Peyer's patch (tissue), 4 donors: ENCODE results near the gene PAM. TPM values are rescaled to one million over a fixed set of nuclear protein-coding genes. Genes with fewer than 3 reads are reported as not detected.
"Not testable (repeated sequence)": the region's sequence is repeated elsewhere in the genome, so short reads cannot be mapped to it uniquely, and the experiment has no call there.

ENCODE experiments used
- DNase-seq, 3 donors: peaks; one replicate each; pipeline ENCODE4 v3.0.0-alpha.2; 2017 to 2019
- H3K27ac ChIP-seq, 4 donors: fragments of 200-600 bp; sonication (generic); one replicate each; pipeline ENCODE4 v1.5.1; 2016 to 2019
- H3K27me3 ChIP-seq, 2 donors: fragments of 200-600 bp; sonication (generic); one replicate each; pipeline ENCODE4 v1.5.1; 2019
- H3K36me3 ChIP-seq, 3 donors: fragments of 200-600 bp; sonication (generic); one replicate each; pipeline ENCODE4 v1.5.1; 2016 to 2019
- H3K4me1 ChIP-seq, 4 donors: fragments of 200-600 bp; sonication (generic); one replicate each; pipeline ENCODE4 v1.5.1; 2016 to 2019
- H3K4me3 ChIP-seq, 4 donors: fragments of 200-600 bp; sonication (generic); 1 replicate in 3 of 4; 2 replicates in 1 of 4; pipeline ENCODE4 v1.5.1; 2016 to 2019; ENCODE audit warnings: mild to moderate bottlenecking in 1 of 4
- H3K9me3 ChIP-seq, 4 donors: fragments of 200-600 bp; sonication (generic); one replicate each; pipeline ENCODE4 v1.5.1; 2016 to 2019; ENCODE audit warnings: mild to moderate bottlenecking in 1 of 4
- POLR2A ChIP-seq, 2 donors: fragments of 450-650 bp; IDR thresholded peaks; one replicate each; pipeline ENCODE4 v1.5.1; 2017; ENCODE audit warnings: antibody characterized with exemption in 2 of 2, mild to moderate bottlenecking in 2 of 2, moderate library complexity in 2 of 2
- total RNA-seq, 4 donors: library from RNA; depleted of rRNA; stranded (reverse); fragments of >200 nt; gene quantifications; one replicate each; pipeline ENCODE4 v1.1.0, GENCODE V29; 2016
- TF ChIP-seq, protein P1 (sequence below), 6 experiments: fragments of 450-650 bp in 4 of 6; fragments of 200-600 bp in 2 of 6; sonication (generic) in 1 of 6; IDR thresholded peaks; one replicate each; pipeline ENCODE4 v1.5.1; 2017 to 2019; ENCODE audit warnings: antibody characterized with exemption in 6 of 6, mild to moderate bottlenecking in 3 of 6, moderate library complexity in 1 of 6

The PAM gene
- total RNA-seq, 4 donors from 2014 or later: 58.6 to 130 (median 109) TPM

DNA sequence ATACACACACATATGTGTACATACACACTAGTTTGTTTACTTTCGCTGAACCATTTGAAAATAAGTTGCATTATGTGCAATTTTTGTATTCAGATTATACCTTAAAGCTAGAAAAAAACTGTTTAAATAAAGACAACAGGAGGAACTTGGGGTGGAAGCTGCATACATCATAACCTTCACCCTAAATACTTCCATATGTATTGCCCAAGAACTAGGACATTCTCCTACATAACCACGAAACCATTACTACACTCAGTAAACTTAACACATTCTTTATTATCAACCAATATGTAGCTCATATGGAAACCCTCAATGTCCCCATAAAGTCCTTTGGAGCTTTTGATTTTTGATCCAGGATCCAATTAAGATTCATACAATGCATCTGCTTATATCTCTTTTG is 281.5 kb downstream of the PAM start:
- Histone ChIP-seq H3K9me3 (no peaks in the 10 kb centered on the region), H3K4me1 (no peaks in the 10 kb centered on the region), H3K27ac (no peak overlapping the region), H3K4me3 (no peak overlapping the region), H3K36me3 (no peaks in the 10 kb centered on the region), H3K27me3 (no peaks in the 10 kb centered on the region)
- DNase-seq: no peak
- TF ChIP-seq, protein P1, sequence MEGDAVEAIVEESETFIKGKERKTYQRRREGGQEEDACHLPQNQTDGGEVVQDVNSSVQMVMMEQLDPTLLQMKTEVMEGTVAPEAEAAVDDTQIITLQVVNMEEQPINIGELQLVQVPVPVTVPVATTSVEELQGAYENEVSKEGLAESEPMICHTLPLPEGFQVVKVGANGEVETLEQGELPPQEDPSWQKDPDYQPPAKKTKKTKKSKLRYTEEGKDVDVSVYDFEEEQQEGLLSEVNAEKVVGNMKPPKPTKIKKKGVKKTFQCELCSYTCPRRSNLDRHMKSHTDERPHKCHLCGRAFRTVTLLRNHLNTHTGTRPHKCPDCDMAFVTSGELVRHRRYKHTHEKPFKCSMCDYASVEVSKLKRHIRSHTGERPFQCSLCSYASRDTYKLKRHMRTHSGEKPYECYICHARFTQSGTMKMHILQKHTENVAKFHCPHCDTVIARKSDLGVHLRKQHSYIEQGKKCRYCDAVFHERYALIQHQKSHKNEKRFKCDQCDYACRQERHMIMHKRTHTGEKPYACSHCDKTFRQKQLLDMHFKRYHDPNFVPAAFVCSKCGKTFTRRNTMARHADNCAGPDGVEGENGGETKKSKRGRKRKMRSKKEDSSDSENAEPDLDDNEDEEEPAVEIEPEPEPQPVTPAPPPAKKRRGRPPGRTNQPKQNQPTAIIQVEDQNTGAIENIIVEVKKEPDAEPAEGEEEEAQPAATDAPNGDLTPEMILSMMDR (IDR thresholded peaks at IDR 0.05): no peak

DNA sequence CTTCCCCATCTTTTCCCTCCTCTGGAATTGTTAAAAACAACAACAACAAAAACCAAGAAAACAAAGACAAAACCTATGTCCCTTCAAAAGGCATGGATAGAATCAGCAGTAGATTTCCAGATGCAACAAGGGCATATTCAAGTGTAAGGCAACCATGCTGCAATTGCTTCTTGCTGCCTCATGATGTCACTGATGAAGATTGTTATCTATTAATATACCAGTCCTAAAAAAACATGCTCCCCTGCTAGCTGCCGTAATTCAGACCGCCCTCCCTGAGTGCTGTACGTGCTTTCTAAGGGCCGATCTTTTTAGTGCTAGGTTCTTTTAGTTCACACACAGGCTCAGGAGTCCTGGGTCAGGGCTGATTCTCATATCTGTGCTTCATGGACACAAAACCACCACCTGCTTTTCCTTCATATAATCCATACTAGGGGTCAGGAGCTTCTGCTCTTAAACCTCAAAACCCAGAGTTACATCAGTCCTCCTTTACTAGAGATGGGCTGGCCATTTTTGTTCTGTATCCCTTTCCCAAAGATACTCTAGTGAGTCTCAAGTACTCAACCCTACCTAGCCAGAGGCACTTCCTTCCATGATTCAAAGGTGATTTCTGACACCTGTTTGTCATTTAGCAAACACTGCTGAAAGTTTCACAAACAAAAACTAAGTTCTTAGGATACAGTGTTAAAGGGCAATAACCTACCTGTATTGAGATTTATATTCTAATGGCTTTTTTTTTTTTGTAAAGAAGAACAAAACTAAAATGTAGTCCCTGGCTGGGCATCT is 282.8 kb downstream of the PAM start:
- H3K27ac ChIP-seq: no peak overlapping the region
- H3K4me3 ChIP-seq: no peak overlapping the region
- H3K4me1 ChIP-seq: no peaks in the 10 kb centered on the region
- H3K27me3 ChIP-seq: no peaks in the 10 kb centered on the region
- no peaks in the 10 kb centered on the region for H3K9me3 ChIP-seq
- no peak for TF ChIP-seq POLR2A (IDR thresholded peaks at IDR 0.05)
- TF ChIP-seq, protein P1 (IDR thresholded peaks at IDR 0.05): no peak
- no peaks in the 10 kb centered on the region for H3K36me3 ChIP-seq
- no peak for DNase-seq

DNA sequence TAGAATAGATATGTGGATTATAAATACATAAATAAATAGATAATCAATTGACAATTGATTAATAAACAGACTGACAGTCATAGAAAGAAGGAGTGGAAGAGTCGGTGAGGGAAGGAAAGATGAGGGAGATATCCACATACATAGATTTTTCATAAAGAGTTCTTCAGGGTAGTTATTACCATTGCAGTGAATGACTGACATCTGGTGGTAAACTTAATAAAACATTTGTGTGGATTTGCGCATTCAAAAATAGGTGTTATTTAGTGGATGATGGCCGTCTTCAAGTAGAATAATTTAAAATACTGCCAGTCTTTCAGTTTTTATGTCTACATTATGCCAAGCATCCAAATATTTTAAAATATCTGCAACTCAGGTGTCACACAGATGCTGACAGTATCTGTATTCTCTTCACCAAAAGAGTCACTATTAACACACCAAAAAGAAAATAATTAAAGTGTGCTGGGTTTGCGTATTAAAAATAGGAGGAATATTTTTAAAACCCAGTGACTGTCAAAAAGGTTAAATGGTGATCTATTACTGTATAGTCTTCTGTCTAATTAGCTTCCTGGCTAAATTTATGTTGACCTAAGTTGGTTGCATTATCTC is 286.1 kb downstream of the PAM start:
- no peak for TF ChIP-seq POLR2A (IDR thresholded peaks at IDR 0.05)
- TF ChIP-seq, protein P1 (IDR thresholded peaks at IDR 0.05): peak in 4 of 6 experiments; percentile 25 to 73 (median 58)
- Histone ChIP-seq H3K27ac (no peak overlapping the region), H3K27me3 (no peaks in the 10 kb centered on the region), H3K9me3 (no peaks in the 10 kb centered on the region), H3K4me3 (no peak overlapping the region), H3K4me1 (no peaks in the 10 kb centered on the region), H3K36me3 (no peaks in the 10 kb centered on the region)
- no peak for DNase-seq

DNA sequence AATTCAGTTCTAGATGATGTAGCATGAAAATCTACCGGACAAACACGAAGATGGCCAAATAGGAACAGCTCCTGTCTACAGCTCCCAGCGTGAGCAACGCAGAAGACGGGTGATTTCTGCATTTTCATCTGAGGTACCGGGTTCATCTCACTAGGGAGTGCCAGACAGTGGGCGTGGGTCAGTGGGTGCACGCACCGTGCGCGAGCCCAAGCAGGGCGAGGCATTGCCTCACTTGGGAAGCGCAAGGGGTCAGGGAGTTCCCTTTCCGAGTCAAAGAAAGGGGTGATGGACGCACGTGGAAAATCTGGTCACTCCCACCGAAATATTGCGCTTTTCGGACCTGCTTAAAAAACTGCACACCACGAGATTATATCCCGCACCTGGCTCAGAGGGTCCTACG is 291.6 kb downstream of the PAM start:
- DNase-seq, H3K4me1 ChIP-seq, H3K27ac ChIP-seq, H3K9me3 ChIP-seq, H3K4me3 ChIP-seq, H3K36me3 ChIP-seq, H3K27me3 ChIP-seq: not testable (repeated sequence)

DNA sequence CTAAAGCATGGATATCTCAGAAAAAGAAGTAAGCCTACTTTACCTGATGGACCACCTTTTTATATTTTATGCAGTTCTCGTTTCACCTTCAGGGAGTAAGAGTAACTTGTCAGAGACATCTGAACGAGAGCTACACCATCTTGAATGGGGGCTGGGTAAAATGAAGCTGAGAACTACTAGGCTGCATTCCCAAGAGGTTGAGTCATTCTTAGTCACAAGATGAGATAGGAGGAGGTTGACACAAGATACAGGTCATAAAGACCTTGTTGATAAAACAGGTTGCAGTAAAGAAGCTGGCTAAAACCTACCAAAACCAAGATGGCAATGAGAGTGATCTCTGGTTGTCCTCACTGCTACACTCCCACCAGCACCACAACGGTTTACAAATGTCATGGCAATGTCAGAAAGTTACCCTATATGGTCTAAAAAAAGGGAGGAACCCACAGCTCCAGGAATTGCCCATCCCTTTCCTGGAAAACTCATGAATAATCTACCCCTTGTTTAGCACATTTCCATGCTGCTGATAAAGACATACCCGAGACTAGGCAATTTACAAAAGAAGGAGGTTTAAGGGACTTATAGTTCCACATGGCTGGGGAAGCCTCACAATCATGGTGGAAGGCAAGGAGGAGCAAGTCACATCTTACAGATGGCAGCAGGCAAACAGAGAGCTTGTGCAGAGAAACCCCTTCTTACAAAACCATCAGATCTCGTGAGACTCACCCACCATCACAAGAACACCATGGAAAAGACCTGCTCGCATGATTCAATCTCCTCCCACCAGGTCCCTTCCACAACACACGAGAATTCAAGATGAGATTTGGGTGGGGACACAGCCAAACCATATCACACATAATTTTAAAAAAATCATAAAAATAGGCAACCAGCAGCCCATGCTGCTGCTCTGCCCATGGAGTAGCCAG is 302.4 kb downstream of the PAM start:
- DNase-seq: no peak
- no peak overlapping the region for H3K4me3 ChIP-seq
- TF ChIP-seq POLR2A (IDR thresholded peaks at IDR 0.05): no peak
- TF ChIP-seq, protein P1 (IDR thresholded peaks at IDR 0.05): no peak
- H3K4me1 ChIP-seq: no peaks in the 10 kb centered on the region
- no peaks in the 10 kb centered on the region for H3K27me3 ChIP-seq
- H3K36me3 ChIP-seq: no peaks in the 10 kb centered on the region
- no peak overlapping the region for H3K27ac ChIP-seq
- no peaks in the 10 kb centered on the region for H3K9me3 ChIP-seq

DNA sequence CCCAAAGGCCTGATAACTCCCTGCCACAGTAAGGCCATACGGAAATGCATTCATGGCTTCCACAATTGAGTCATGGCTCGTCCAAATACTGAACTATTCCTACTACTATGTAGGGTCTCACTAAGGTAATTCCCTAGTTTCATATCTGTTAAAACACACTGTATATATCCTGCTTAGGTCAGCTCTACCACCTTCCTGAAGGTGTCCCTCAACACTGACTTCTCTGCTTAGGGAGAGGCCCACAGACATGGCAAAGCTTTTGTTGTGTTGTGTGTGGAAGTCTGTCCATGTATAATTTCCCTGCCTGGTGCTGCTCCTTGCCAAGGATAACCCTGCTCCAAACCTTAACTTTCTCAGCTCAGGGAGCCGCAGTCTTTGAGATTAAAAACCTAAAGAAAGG is 304.4 kb downstream of the PAM start:
- Histone ChIP-seq H3K9me3 (no peaks in the 10 kb centered on the region), H3K36me3 (no peaks in the 10 kb centered on the region), H3K27me3 (no peaks in the 10 kb centered on the region), H3K27ac (no peak overlapping the region), H3K4me3 (no peak overlapping the region), H3K4me1 (no peaks in the 10 kb centered on the region)
- no peak for DNase-seq
- TF ChIP-seq, protein P1 (IDR thresholded peaks at IDR 0.05): no peak
- TF ChIP-seq POLR2A (IDR thresholded peaks at IDR 0.05): no peak
